Activated CD8-positive, alpha-beta T cell treated with anti-CD3 and anti-CD28 coated beads, Interleukin-2, amount 10 ng/mL, durations not matched to agents 7 days and 5 days (primary cell): Measurements from ENCODE around the gene DPY30. TPM values are rescaled to one million over a fixed set of nuclear protein-coding genes. Genes with fewer than 3 reads are reported as not detected.

ENCODE experiments used
- ATAC-seq: fragments of 150-1000 bp; cut with Tn5 transposase; one replicate; pipeline ENCODE4 v1.10.0; 2021; ENCODE audit warnings: moderate library complexity
- CTCF ChIA-PET: fragments of 350-600 bp; sonication (Branson Sonifier 250); formaldehyde crosslinking; loops from one replicate; lab custom pipeline; 2021; ENCODE audit warnings: antibody characterized with exemption; lab: Charles Lee
- POLR2A ChIA-PET: fragments of 350-600 bp; sonication (Branson Sonifier 250); formaldehyde crosslinking; loops from one replicate; lab custom pipeline; 2021; ENCODE audit warnings: antibody characterized with exemption; lab: Charles Lee
- DNase-seq: peaks from one replicate; pipeline ENCODE4 v3.0.0-alpha.2; 2020
- H3K27ac Mint-ChIP-seq: one replicate; pipeline ENCODE4 v1.8.0; 2021; ENCODE audit warnings: mild to moderate bottlenecking, mixed read lengths
- H3K27me3 Mint-ChIP-seq: one replicate; pipeline ENCODE4 v1.8.0; 2021; ENCODE audit warnings: low read depth, mixed read lengths
- H3K36me3 Mint-ChIP-seq: one replicate; pipeline ENCODE4 v1.8.0; 2021; ENCODE audit warnings: low read depth, mixed read lengths
- H3K4me1 Mint-ChIP-seq: one replicate; pipeline ENCODE4 v1.8.0; 2021; ENCODE audit warnings: low read depth, mixed read lengths
- H3K4me3 Mint-ChIP-seq: one replicate; pipeline ENCODE4 v1.8.0; 2021; ENCODE audit warnings: mild to moderate bottlenecking, mixed read lengths
- H3K9me3 Mint-ChIP-seq: one replicate; pipeline ENCODE4 v1.8.0; 2022; ENCODE audit warnings: mixed read lengths; ENCODE audit not compliant: insufficient read depth
- total RNA-seq, 2 experiments: library from RNA; stranded (reverse); gene quantifications; one replicate each; pipeline ENCODE4 v1.2.3, GENCODE V29; 2021

DPY30 gene
- total RNA-seq, 2 experiments from 2014 or later = 70.0 to 71.3 TPM

GRCh38 chr2:31989946-31990345, 49.7 kb downstream of the DPY30 start:
- ATAC-seq = no peak
- no peak for DNase-seq
- H3K27ac Mint-ChIP-seq = no peak overlapping the region
- peaks cover 2% of the 10 kb centered on the region for H3K9me3 Mint-ChIP-seq
- H3K4me1 Mint-ChIP-seq = peaks cover 19% of the 10 kb centered on the region
- ChIA-PET POLR2A (no interaction called here), CTCF (no interaction called here)
- no peaks in the 10 kb centered on the region for H3K27me3 Mint-ChIP-seq
- no peak overlapping the region for H3K4me3 Mint-ChIP-seq
- H3K36me3 Mint-ChIP-seq = peaks cover 11% of the 10 kb centered on the region

- Mint-ChIP-seq H3K27me3 (no peaks in the 10 kb centered on the region), H3K4me3 (no peak overlapping the region), H3K9me3 (peaks cover 2% of the 10 kb centered on the region), H3K4me1 (peaks cover 11% of the 10 kb centered on the region), H3K36me3 (peaks cover 17% of the 10 kb centered on the region), H3K27ac (no peak overlapping the region)
- no peak for ATAC-seq
- no peak for DNase-seq
- ChIA-PET CTCF (no interaction called here), POLR2A (no interaction called here)
These were observed 52.0 kb downstream of the DPY30 start for GRCh38 chr2:31987454-31988220.

- DNase-seq (no peak), ATAC-seq (no peak)
- H3K4me1 Mint-ChIP-seq = peaks cover 6% of the 10 kb centered on the region
- CTCF ChIA-PET = no interaction called here
- peaks cover 14% of the 10 kb centered on the region for H3K36me3 Mint-ChIP-seq
- POLR2A ChIA-PET = no interaction called here
- H3K27me3 Mint-ChIP-seq = no peaks in the 10 kb centered on the region
- peaks cover 2% of the 10 kb centered on the region for H3K9me3 Mint-ChIP-seq
- H3K4me3 Mint-ChIP-seq = no peak overlapping the region
- H3K27ac Mint-ChIP-seq = no peak overlapping the region
These were observed 52.7 kb downstream of the DPY30 start for GRCh38 chr2:31986906-31987305.

GRCh38 chr2:31983762-31984467, 55.7 kb downstream of the DPY30 start:
- ATAC-seq (no peak), DNase-seq (no peak)
- Mint-ChIP-seq H3K27ac (no peak overlapping the region), H3K36me3 (peaks cover 9% of the 10 kb centered on the region), H3K4me3 (no peak overlapping the region), H3K9me3 (peaks cover under 1% of the 10 kb centered on the region), H3K4me1 (peaks cover 18% of the 10 kb centered on the region), H3K27me3 (no peaks in the 10 kb centered on the region)
- CTCF ChIA-PET = no interaction called here
- POLR2A ChIA-PET = no interaction called here

GRCh38 chr2:31980674-31981356, 58.8 kb downstream of the DPY30 start:
- Mint-ChIP-seq H3K4me1 (peaks cover 18% of the 10 kb centered on the region), H3K27me3 (no peaks in the 10 kb centered on the region), H3K27ac (no peak overlapping the region), H3K4me3 (no peak overlapping the region), H3K9me3 (peaks cover 4% of the 10 kb centered on the region), H3K36me3 (peaks cover 13% of the 10 kb centered on the region)
- ChIA-PET CTCF (interaction anchor here (1.0 kb wide), 1 partner anchor 27 kb away, joined by 3 read pairs; no protein-coding TSS in a partner anchor), POLR2A (no interaction called here)
- no peak for DNase-seq
- ATAC-seq = peak; percentile 63

GRCh38 chr2:31979956-31980355, 59.6 kb downstream of the DPY30 start:
- ATAC-seq (no peak), DNase-seq (no peak)
- Mint-ChIP-seq H3K36me3 (peaks cover 14% of the 10 kb centered on the region), H3K4me1 (peaks cover 20% of the 10 kb centered on the region), H3K27me3 (no peaks in the 10 kb centered on the region), H3K27ac (no peak overlapping the region), H3K9me3 (peaks cover 4% of the 10 kb centered on the region), H3K4me3 (no peak overlapping the region)
- ChIA-PET POLR2A (no interaction called here), CTCF (no interaction called here)

- Mint-ChIP-seq H3K27ac (no peak overlapping the region), H3K36me3 (peaks cover 14% of the 10 kb centered on the region), H3K4me1 (peaks cover 20% of the 10 kb centered on the region), H3K4me3 (no peak overlapping the region), H3K27me3 (no peaks in the 10 kb centered on the region), H3K9me3 (peaks cover 4% of the 10 kb centered on the region)
- DNase-seq (no peak), ATAC-seq (no peak)
- CTCF ChIA-PET = no interaction called here
- POLR2A ChIA-PET = no interaction called here
These were observed 60.6 kb downstream of the DPY30 start for GRCh38 chr2:31979018-31979417.

- DNase-seq (no peak), ATAC-seq (no peak)
- CTCF ChIA-PET = no interaction called here
- H3K9me3 Mint-ChIP-seq = peaks cover 4% of the 10 kb centered on the region
- H3K27me3 Mint-ChIP-seq = no peaks in the 10 kb centered on the region
- peaks cover 9% of the 10 kb centered on the region for H3K36me3 Mint-ChIP-seq
- POLR2A ChIA-PET = no interaction called here
- H3K4me1 Mint-ChIP-seq = peaks cover 23% of the 10 kb centered on the region
- H3K4me3 Mint-ChIP-seq = no peak overlapping the region
- no peak overlapping the region for H3K27ac Mint-ChIP-seq
These were observed 61.2 kb downstream of the DPY30 start for GRCh38 chr2:31978436-31978835.

Other genes starting within 250 kb of the DPY30 start
- 10 to 100 TPM; 50.5 to 51.5 TPM for gene MEMO1, start 28.8 kb downstream of the DPY30 start, total RNA-seq
- gene SPAST, start 23.8 kb upstream of the DPY30 start, total RNA-seq = 10 to 100 TPM; 18.6 to 19.0 TPM
- 10 to 100 TPM; 22.3 TPM for gene SLC30A6, start 126.1 kb upstream of the DPY30 start, total RNA-seq
- not detected for gene NLRC4, start 225.1 kb upstream of the DPY30 start, total RNA-seq
- 10 to 100 TPM; 26.5 to 29.2 TPM for gene YIPF4, start 238.1 kb upstream of the DPY30 start, total RNA-seq